ENCODE results near the gene PI4KA. TPM values are rescaled to one million over a fixed set of nuclear protein-coding genes. Genes with fewer than 3 reads are reported as not detected.
"Not testable (repeated sequence)": the region's sequence is repeated elsewhere in the genome, so short reads cannot be mapped to it uniquely, and the experiment has no call there.

Gene PI4KA
- total RNA-seq, 4 donors from 2014 or later, result 76.5 to 164 (median 115) TPM

DNA sequence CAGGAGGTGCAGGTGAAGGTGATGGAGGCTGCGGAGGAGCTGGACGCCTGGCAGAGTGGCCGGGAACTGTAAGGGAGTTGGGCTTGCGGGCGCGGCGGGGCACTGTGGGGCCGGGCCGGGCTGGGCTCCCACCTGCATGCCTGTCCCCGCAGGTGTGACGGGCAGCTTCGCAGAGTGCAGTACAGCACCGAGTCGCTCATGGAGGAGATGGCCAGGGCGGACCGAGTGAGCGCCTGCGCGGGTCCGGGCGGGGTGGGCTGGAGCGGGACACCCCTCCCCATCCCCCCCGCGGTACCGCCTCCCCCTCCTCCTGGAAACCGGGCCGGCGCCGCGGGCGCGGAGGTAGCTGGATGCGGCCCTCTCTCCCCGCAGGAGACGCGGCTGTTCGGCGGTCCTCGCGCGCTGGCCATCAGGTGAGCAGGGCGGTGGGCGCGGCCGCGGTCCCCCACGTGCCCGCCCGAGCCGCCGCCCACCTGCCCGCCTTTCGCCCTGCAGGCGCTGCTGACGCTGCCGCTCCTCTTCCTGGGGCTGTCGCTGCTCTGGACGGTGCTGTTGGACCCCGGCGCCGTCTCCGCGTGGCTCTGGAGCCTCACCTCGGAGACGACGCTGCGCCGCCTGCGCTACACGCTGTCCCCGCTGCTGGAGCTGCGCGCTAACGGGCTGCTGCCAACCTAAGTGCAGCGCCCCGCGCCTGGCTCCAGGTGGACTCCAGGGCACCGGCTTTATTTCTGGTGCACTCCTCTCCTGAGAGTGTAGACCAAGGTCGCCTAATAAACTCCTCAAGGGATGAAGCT lies 154.6 kb downstream of the PI4KA start:
- not testable (repeated sequence) for H3K27ac ChIP-seq; H3K4me1 ChIP-seq; DNase-seq (ENCODE audit: low spot score in 2 of 2); H3K9me3 ChIP-seq; H3K36me3 ChIP-seq; H3K27me3 ChIP-seq
- WGBS, 2 donors, result 0 to 1% methylated on average over 2 to 37 of the region's 79 CpGs
- TF ChIP-seq, protein P1, sequence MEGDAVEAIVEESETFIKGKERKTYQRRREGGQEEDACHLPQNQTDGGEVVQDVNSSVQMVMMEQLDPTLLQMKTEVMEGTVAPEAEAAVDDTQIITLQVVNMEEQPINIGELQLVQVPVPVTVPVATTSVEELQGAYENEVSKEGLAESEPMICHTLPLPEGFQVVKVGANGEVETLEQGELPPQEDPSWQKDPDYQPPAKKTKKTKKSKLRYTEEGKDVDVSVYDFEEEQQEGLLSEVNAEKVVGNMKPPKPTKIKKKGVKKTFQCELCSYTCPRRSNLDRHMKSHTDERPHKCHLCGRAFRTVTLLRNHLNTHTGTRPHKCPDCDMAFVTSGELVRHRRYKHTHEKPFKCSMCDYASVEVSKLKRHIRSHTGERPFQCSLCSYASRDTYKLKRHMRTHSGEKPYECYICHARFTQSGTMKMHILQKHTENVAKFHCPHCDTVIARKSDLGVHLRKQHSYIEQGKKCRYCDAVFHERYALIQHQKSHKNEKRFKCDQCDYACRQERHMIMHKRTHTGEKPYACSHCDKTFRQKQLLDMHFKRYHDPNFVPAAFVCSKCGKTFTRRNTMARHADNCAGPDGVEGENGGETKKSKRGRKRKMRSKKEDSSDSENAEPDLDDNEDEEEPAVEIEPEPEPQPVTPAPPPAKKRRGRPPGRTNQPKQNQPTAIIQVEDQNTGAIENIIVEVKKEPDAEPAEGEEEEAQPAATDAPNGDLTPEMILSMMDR (IDR thresholded peaks at IDR 0.05), result peak in 1 of 5 experiments; percentile 21
- H3K4me3 ChIP-seq, result peak overlapping the region in 2 of 4 donors; percentile 58 to 60

DNA sequence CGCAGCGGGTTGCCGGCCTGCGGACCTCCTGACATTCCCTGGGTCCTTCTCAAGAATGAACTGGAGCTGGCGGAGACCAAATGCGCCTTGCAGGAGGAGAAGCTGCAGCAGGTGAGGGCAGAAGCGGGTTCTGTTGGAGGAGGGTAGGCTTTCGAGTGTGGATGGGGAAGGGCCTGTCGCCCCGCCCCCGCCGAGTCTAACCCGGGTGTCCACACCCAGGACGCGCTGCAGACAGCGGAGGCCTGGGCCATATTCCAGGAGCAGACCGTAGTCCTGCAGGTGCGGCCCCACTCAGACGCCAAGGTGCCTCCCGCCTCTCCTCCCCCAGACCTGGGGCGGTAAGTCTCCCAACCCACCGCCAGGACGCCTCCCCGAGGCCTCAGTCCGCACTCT lies 155.2 kb downstream of the PI4KA start:
- H3K4me1 ChIP-seq; DNase-seq (ENCODE audit: low spot score in 2 of 2); H3K27me3 ChIP-seq; H3K36me3 ChIP-seq; H3K27ac ChIP-seq; H3K9me3 ChIP-seq: not testable (repeated sequence)
- H3K4me3 ChIP-seq, result peak overlapping the region in 3 of 4 donors; percentile 55 to 60 (median 58)
- WGBS, 2 donors, result no CpG with 5 or more reads among the region's 25 CpGs

DNA sequence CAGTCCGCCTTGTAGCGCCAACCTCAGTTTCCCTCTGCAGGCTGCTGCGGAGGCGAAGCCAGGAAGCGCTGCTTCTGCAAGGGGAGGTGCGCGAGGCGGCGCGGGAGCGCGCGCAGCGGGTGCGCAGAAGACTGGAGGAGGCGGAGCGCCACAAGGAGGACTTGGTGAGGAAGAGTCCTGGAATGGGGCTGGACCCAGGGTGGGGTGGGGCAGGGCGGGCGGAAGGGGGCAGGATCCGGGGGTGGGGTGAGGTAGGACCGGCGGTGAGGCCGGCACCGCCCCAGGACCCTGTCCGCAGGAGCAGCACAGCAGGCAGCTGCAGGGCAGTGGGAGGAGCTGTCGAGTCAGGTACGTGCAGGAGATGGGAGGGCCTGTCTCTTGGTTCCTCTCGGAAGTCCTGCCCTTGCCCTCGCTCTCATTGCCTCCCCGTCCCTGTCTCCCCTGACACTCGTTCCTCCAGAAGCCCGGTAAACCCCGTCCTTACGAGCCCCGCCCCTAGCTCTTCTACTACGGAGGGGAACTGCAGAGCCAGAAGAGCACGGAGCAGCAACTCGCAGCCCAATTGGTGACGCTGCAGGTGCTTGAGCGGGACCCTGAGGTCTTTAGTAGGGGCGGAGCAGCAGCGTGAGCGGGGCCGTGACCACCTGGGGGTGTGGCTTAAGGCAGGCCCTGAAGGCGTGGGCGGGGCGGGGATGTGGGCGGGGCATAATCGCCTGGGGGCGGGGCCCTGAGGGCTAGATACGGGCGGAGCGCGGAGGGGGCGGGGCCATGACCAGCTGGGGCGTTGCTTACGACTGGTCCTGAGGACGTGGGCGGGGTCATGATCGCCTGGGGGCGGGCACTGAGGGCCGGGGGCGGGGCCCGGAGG lies 155.8 kb downstream of the PI4KA start:
- H3K4me1 ChIP-seq, H3K9me3 ChIP-seq, H3K27me3 ChIP-seq, H3K36me3 ChIP-seq: not testable (repeated sequence)
- Histone ChIP-seq H3K4me3 (peak overlapping the region; percentile 36 to 60 (median 56)), H3K27ac (peak overlapping the region; percentile 61 to 79 (median 74))
- TF ChIP-seq EP300 (IDR thresholded peaks at IDR 0.05) (peak in 1 of 2 donors; percentile 21), POLR2A (IDR thresholded peaks at IDR 0.05) (peak in 1 of 2 donors; percentile 15)
- DNase-seq (ENCODE audit: low spot score in 2 of 2), result peak; percentile 96 to 97
- WGBS, 2 donors, result 0 to 1% methylated on average over 24 to 28 of the region's 64 CpGs

DNA sequence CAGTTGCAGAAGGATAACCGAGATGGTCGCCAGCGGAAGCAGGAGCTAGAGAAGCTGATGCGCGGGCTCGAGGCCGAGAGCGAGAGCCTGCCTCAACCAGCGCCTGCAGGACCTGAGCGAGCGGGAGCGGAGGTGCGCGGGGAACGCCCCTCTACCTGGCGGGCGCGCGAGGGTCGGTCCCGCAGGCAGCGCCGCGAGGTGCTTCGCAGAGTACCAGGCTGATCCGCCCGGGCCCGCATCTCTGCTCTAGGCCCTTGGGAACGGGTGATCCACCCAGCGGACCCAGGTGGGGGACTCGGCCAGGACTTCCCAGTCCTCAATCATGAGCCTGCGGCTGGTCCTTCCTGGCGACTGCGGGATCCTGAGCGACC lies 156.5 kb downstream of the PI4KA start:
- WGBS, 2 donors, result no CpG with 5 or more reads among the region's 35 CpGs
- not testable (repeated sequence) for H3K4me1 ChIP-seq; DNase-seq (ENCODE audit: low spot score in 2 of 2); H3K9me3 ChIP-seq; H3K36me3 ChIP-seq; H3K27me3 ChIP-seq
- Histone ChIP-seq H3K27ac (peak overlapping the region; percentile 61 to 79 (median 74)), H3K4me3 (peak overlapping the region; percentile 36 to 60 (median 56))

DNA sequence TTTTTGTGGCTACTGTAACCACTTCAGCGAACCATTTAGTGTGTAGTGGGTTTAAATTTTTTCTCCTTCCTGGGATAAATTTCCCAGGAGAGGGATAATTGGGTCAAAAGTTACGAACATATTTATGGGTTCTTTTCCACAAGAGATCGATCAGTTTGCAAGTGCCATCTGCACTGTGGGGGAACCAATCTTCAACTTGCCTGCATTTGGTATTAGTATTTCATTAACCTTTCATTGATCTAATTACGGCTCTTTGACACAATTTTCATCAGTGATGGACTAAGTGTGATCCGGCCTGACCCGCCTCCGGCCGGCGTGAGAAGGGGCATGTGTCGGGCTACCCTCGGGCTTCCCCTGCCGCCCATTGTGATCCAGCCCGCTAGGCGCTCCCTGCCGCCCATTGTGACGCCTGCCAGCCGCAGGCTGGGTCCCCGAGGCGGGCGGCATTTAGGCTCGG lies 156.9 kb downstream of the PI4KA start:
- H3K27me3 ChIP-seq; H3K36me3 ChIP-seq; H3K4me1 ChIP-seq; H3K9me3 ChIP-seq; DNase-seq (ENCODE audit: low spot score in 2 of 2): not testable (repeated sequence)
- 16 to 17% methylated on average over 12 to 14 of the region's 21 CpGs for WGBS, 2 donors
- peak overlapping the region; percentile 36 to 60 (median 56) for H3K4me3 ChIP-seq
- peak overlapping the region in 3 of 4 donors; percentile 43 to 75 (median 44) for H3K27ac ChIP-seq

DNA sequence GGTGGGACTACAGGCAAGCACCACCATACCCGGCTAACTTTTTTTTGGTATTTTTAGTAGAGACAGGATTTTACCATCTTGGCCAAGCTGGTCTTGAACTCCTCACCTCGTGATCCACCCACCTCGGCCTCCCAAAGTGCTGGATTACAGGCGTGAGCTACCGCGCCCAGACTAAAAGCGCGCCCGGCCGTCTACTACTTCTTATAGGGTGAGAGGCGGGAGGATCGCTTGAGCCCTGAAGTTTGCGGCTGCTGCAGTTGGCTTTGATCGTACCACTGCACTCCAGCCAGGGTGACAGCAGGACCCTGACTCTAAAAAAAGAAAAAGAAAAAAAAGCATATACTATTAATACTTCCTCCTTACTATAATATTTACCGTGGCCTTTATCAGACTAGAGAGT lies 158.3 kb downstream of the PI4KA start:
- not testable (repeated sequence) for DNase-seq (ENCODE audit: low spot score in 2 of 2)

DNA sequence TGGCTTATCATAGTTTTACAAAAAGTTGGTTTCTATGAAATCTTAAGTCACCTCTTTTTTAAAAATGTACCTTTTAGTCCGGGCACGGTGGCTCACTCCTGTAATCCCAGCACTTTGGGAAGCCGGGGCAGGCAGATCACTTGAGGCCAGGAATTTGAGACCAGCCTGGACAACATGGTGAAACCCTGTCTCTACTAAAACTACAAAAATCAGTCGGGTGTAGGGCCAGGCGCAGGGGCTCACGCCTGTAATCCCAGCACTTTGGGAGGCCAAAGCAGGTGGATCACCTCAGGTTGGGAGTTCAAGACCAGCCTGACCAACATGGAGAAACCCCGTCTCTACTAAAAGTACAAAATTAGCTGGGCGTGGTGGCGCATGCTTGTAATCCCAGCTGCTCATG lies 158.8 kb downstream of the PI4KA start:
- 84 to 86% methylated on average over 9 of the region's 9 CpGs for WGBS, 2 donors
- H3K36me3 ChIP-seq; H3K9me3 ChIP-seq; H3K27ac ChIP-seq; H3K27me3 ChIP-seq; H3K4me3 ChIP-seq; H3K4me1 ChIP-seq; DNase-seq (ENCODE audit: low spot score in 2 of 2): not testable (repeated sequence)

More for the DNA sequence above, 158.3 kb downstream of the PI4KA start:
- not testable (repeated sequence) for H3K27ac ChIP-seq, H3K36me3 ChIP-seq, H3K27me3 ChIP-seq, H3K4me3 ChIP-seq, H3K4me1 ChIP-seq, H3K9me3 ChIP-seq
- 87 to 92% methylated on average over 15 of the region's 15 CpGs for WGBS, 2 donors

DNA sequence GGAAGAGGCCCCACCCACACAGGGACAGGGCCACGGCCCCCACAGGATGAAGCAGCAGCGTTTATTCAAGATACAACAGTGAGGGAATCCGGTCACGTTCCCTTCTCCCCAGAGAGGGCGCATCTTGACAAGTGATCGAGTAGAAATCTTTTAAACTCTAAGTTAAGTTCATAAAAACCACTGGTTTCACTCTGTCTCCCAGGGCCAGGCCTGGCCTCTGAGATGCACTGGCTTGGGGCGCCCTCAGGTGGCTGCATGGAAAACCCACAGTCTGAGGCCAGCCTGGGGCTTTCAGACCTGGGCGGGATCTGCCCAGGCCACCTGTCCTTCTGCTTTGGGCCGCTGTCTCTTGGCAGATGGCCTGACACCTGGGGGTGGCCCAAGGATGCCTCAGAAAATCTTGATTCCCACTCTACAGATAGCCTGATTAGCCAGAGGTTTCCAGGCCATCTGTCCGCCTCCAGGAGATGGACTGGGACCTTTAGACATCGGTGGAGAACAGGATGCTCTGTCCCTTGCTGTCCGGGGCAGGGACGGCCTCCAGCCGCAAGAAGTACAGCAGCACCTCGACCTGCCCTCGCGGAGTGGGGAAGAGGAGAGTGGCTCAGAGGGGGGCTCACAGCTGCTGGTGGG lies 161.0 kb downstream of the PI4KA start:
- H3K27ac ChIP-seq, result peak overlapping the region in 2 of 4 donors; percentile 37 to 81
- H3K9me3 ChIP-seq, H3K27me3 ChIP-seq, H3K4me1 ChIP-seq, H3K4me3 ChIP-seq, H3K36me3 ChIP-seq: not testable (repeated sequence)
- 0 to 25% methylated on average over 6 to 13 of the region's 17 CpGs for WGBS, 2 donors
- peak; percentile 16 to 67 for DNase-seq (ENCODE audit: low spot score in 2 of 2)
- TF ChIP-seq, protein P1 (IDR thresholded peaks at IDR 0.05), result peak in 4 of 5 experiments; percentile 21 to 88 (median 75)

DNA sequence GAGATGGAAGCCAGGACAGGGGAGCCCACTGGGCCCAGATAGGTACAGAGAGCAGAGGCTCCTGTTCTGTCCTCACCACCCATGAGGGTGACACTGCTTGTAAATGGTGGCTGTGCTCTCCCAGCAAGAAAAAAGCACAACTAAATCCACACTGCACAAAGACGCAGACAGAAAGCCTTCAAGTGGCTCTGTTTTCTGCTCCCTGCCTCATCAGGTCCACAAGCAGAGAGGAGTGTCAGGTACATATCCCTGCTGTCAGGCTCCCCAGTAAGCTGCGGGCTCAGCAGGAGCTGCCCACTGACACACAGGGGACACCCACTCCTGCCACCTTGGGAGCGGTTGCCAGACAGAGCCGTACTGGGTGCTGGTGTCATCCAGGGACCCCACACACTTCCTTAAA lies 162.6 kb downstream of the PI4KA start:
- H3K27me3 ChIP-seq; H3K4me3 ChIP-seq; H3K9me3 ChIP-seq; DNase-seq (ENCODE audit: low spot score in 2 of 2); H3K4me1 ChIP-seq; H3K27ac ChIP-seq; H3K36me3 ChIP-seq: not testable (repeated sequence)
- 68 to 90% methylated on average over 2 to 4 of the region's 4 CpGs for WGBS, 2 donors

DNA sequence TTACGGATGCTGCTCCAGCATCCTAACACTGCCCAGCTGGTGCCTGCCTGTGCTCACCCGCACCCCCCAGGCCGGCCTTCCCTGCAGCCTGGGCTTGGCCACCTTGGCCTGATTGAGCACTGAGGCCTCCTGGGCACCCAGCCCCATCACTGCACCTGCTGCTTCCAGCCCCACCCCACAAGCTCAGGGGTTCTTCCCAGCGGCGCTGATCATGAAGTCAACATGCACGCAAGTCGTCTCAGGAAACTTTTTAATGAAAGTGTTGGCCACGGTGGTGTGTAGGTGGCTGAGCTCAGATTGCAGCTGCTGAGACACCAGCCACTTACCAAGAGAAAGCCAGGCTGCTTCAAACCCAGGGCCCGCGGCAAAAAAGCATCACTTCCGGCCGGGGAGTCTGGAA lies 163.4 kb downstream of the PI4KA start:
- H3K36me3 ChIP-seq; H3K4me3 ChIP-seq; H3K9me3 ChIP-seq; H3K27ac ChIP-seq; H3K27me3 ChIP-seq; DNase-seq (ENCODE audit: low spot score in 2 of 2); H3K4me1 ChIP-seq: not testable (repeated sequence)
- 100% methylated on average over 1 of the region's 12 CpGs; no CpG with 5 or more reads in 1 of the 2 donors for WGBS, 2 donors

Measured in tibial nerve (tissue), 4 donors.